ENCODE measurements around the gene APOC3.

The APOC3 gene

GRCh38 chr11:116856423-116856822 is 26.7 kb downstream of the APOC3 start:
- no peaks in the 10 kb centered on the region for H3K9me3 ChIP-seq
- no peaks in the 10 kb centered on the region for H3K27me3 ChIP-seq
- peaks cover 57% of the 10 kb centered on the region for H3K36me3 ChIP-seq
- no peak for DNase-seq
- no peaks in the 10 kb centered on the region for H3K4me1 ChIP-seq
- no peak overlapping the region for H3K4me3 ChIP-seq (ENCODE audit: low read depth, low read length)
- TF ChIP-seq CTCF (IDR thresholded peaks at IDR 0.05; ENCODE audit: low read depth, low read length): no peak

- no peak for TF ChIP-seq CTCF (IDR thresholded peaks at IDR 0.05; ENCODE audit: low read depth, low read length)
- no peaks in the 10 kb centered on the region for H3K27me3 ChIP-seq
- no peaks in the 10 kb centered on the region for H3K9me3 ChIP-seq
- no peak overlapping the region for H3K4me3 ChIP-seq (ENCODE audit: low read depth, low read length)
- no peak for DNase-seq
- H3K4me1 ChIP-seq: no peaks in the 10 kb centered on the region
- peaks cover 66% of the 10 kb centered on the region for H3K36me3 ChIP-seq
Observed at GRCh38 chr11:116857316-116857715, 27.6 kb downstream of the APOC3 start.

GRCh38 chr11:116857936-116858335 is 28.2 kb downstream of the APOC3 start:
- Histone ChIP-seq H3K4me1 (no peaks in the 10 kb centered on the region), H3K36me3 (peaks cover 70% of the 10 kb centered on the region), H3K9me3 (no peaks in the 10 kb centered on the region), H3K4me3 (ENCODE audit: low read depth, low read length) (no peak overlapping the region), H3K27me3 (no peaks in the 10 kb centered on the region)
- TF ChIP-seq CTCF (IDR thresholded peaks at IDR 0.05; ENCODE audit: low read depth, low read length): no peak
- no peak for DNase-seq

- DNase-seq: no peak
- Histone ChIP-seq H3K4me1 (no peaks in the 10 kb centered on the region), H3K36me3 (peaks cover 68% of the 10 kb centered on the region), H3K27me3 (no peaks in the 10 kb centered on the region), H3K9me3 (no peaks in the 10 kb centered on the region), H3K4me3 (ENCODE audit: low read depth, low read length) (no peak overlapping the region)
- TF ChIP-seq CTCF (IDR thresholded peaks at IDR 0.05; ENCODE audit: low read depth, low read length): no peak
Observed at GRCh38 chr11:116859175-116859574, 29.5 kb downstream of the APOC3 start.

GRCh38 chr11:116860303-116860702 is 30.6 kb downstream of the APOC3 start:
- Histone ChIP-seq H3K4me1 (no peaks in the 10 kb centered on the region), H3K9me3 (no peaks in the 10 kb centered on the region), H3K27me3 (no peaks in the 10 kb centered on the region), H3K36me3 (peaks cover 70% of the 10 kb centered on the region), H3K4me3 (ENCODE audit: low read depth, low read length) (no peak overlapping the region)
- no peak for TF ChIP-seq CTCF (IDR thresholded peaks at IDR 0.05; ENCODE audit: low read depth, low read length)
- DNase-seq: no peak

GRCh38 chr11:116861539-116861938 is 31.8 kb downstream of the APOC3 start:
- Histone ChIP-seq H3K27me3 (no peaks in the 10 kb centered on the region), H3K4me3 (ENCODE audit: low read depth, low read length) (no peak overlapping the region), H3K36me3 (peaks cover 75% of the 10 kb centered on the region), H3K4me1 (no peaks in the 10 kb centered on the region), H3K9me3 (no peaks in the 10 kb centered on the region)
- TF ChIP-seq CTCF (IDR thresholded peaks at IDR 0.05; ENCODE audit: low read depth, low read length): no peak
- DNase-seq: no peak

Measured in BE2C (cell line).